SK-N-SH (cell line): ENCODE data around the gene DCBLD1. TPM values are rescaled to one million over a fixed set of nuclear protein-coding genes. Genes with fewer than 3 reads are reported as not detected.
A peak's percentile ranks its signal among the peaks of the same experiment; 100 is the strongest.

Source experiments
- CTCF ChIA-PET: fragments of 300-600, 350-600 bp; formaldehyde crosslinking; extraction: SDS; loops from one replicate; lab custom pipeline; 2021; lab: Yijun Ruan, JAX
- POLR2A ChIA-PET: fragments of 350-600 bp; sonication (Branson Sonifier 250); formaldehyde crosslinking; extraction: SDS; loops from one replicate; lab custom pipeline; 2020; ENCODE audit warnings: antibody characterized with exemption, inconsistent platforms; lab: Yijun Ruan, JAX
- DNase-seq: peaks from one replicate; pipeline ENCODE4 v3.0.0; 2012
- H2AFZ ChIP-seq: fragments of 200-600 bp; sonication (generic); 2 replicates; pipeline ENCODE4 v1.8.1; 2016; ENCODE audit warnings: antibody characterized with exemption, mild to moderate bottlenecking, low read depth
- H3F3A ChIP-seq: fragments of 200-600 bp; sonication (generic); replicated peaks from 2 replicates; pipeline ENCODE3; 2016; ENCODE audit warnings: antibody characterized with exemption, mild to moderate bottlenecking; ENCODE audit not compliant: insufficient read depth
- H3K27ac ChIP-seq, 2 experiments: fragments of 200-500 bp in 1 of 2; fragments of 200-600 bp in 1 of 2; sonication (Bioruptor generic) in 1 of 2; sonication (generic), shearing (Covaris generic) in 1 of 2; 2 replicates each; pipeline versions ENCODE4 v1.5.1 to v1.6.1; 2014 to 2016; ENCODE audit warnings: low read depth in 2 of 2, inconsistent platforms in 1 of 2, low read length in 1 of 2, mild to moderate bottlenecking in 1 of 2, mixed read lengths in 1 of 2
- H3K27me3 ChIP-seq: fragments of 200-600 bp; sonication (generic), shearing (Covaris generic); 2 replicates; pipeline ENCODE4 v1.6.1; 2016; ENCODE audit warnings: mixed run types; ENCODE audit not compliant: insufficient read depth
- H3K36me3 ChIP-seq, 2 experiments: fragments of 200-500 bp in 1 of 2; fragments of 200-600 bp in 1 of 2; sonication (Bioruptor generic) in 1 of 2; sonication (generic) in 1 of 2; replicated peaks in 1 of 2; 2 replicates each; pipeline versions ENCODE3 to v1.5.1; 2014 to 2016; ENCODE audit warnings: low read length in 1 of 2, mild to moderate bottlenecking in 1 of 2; ENCODE audit not compliant: insufficient read depth in 2 of 2, control insufficient read depth in 1 of 2
- H3K4me1 ChIP-seq, 2 experiments: fragments of 200-500 bp in 1 of 2; fragments of 200-600 bp in 1 of 2; sonication (Bioruptor generic) in 1 of 2; sonication (generic), shearing (Covaris generic) in 1 of 2; 2 replicates each; pipeline versions ENCODE4 v1.5.1 to v1.6.1; 2014 to 2016; ENCODE audit warnings: low read depth in 1 of 2, low read length in 1 of 2, mixed run types in 1 of 2; ENCODE audit not compliant: insufficient read depth in 2 of 2, control insufficient read depth in 1 of 2
- H3K4me2 ChIP-seq: fragments of 200-600 bp; sonication (generic), shearing (Covaris generic); 2 replicates; pipeline ENCODE4 v1.6.1; 2017; ENCODE audit warnings: mixed run types
- H3K4me3 ChIP-seq, 2 experiments: fragments of 200-500 bp in 1 of 2; fragments of 200-600 bp in 1 of 2; sonication (Bioruptor generic) in 1 of 2; sonication (generic), shearing (Covaris generic) in 1 of 2; 2 replicates each; pipeline versions ENCODE4 v1.5.1 to v1.8.1; 2014 to 2016; ENCODE audit warnings: low read depth in 2 of 2, inconsistent platforms in 1 of 2, low read length in 1 of 2, mild to moderate bottlenecking in 1 of 2, mixed read lengths in 1 of 2, moderate library complexity in 1 of 2
- H3K79me2 ChIP-seq: fragments of 200-600 bp; sonication (generic); 2 replicates; pipeline ENCODE4 v1.8.1; 2017; ENCODE audit warnings: mild to moderate bottlenecking; ENCODE audit not compliant: insufficient read depth
- H3K9ac ChIP-seq: fragments of 200-600 bp; sonication (generic); 2 replicates; pipeline ENCODE4 v1.6.1; 2017; ENCODE audit warnings: mixed run types
- H3K9me2 ChIP-seq: fragments of 200-600 bp; sonication (generic); 2 replicates; pipeline ENCODE4 v1.6.1; 2017; ENCODE audit warnings: mixed run types
- H3K9me3 ChIP-seq: fragments of 200-600 bp; sonication (generic); 2 replicates; pipeline ENCODE4 v1.6.1; 2017; ENCODE audit warnings: mixed run types, mild to moderate bottlenecking, moderate library complexity
- H4K20me1 ChIP-seq: fragments of 200-600 bp; sonication (generic); 2 replicates; pipeline ENCODE4 v1.6.1; 2017; ENCODE audit warnings: mild to moderate bottlenecking, mixed run types; ENCODE audit not compliant: insufficient read depth
- CTCF ChIP-seq: fragments of 200-600 bp; sonication (generic); IDR thresholded peaks from 2 replicates; pipeline ENCODE4 v1.6.1; 2017; ENCODE audit warnings: antibody characterized with exemption, mild to moderate bottlenecking, moderate library complexity
- ELF1 ChIP-seq: IDR thresholded peaks from 2 replicates; pipeline ENCODE4 v1.4.0; 2012
- FOXJ3 ChIP-seq: sonication (generic); formaldehyde crosslinking; IDR thresholded peaks from 2 replicates; pipeline ENCODE4 v1.5.1; 2020; ENCODE audit warnings: mild to moderate bottlenecking, missing genetic modification reagents
- JUND ChIP-seq: IDR thresholded peaks from 2 replicates; pipeline ENCODE4 v1.4.0; 2012
- MAX ChIP-seq: IDR thresholded peaks from 2 replicates; pipeline ENCODE4 v1.4.0; 2012; ENCODE audit warnings: low read depth
- POLR2AphosphoS5 ChIP-seq: IDR thresholded peaks from 2 replicates; pipeline ENCODE4 v1.6.1; 2012; ENCODE audit warnings: low read depth, low read length
- RAD21 ChIP-seq: IDR thresholded peaks from 2 replicates; pipeline ENCODE4 v1.6.1; 2012; ENCODE audit warnings: mild to moderate bottlenecking, low read length
- SIN3A ChIP-seq: IDR thresholded peaks from 2 replicates; pipeline ENCODE4 v1.6.1; 2012; ENCODE audit warnings: low read depth, mild to moderate bottlenecking, low read length, moderate library complexity, borderline replicate concordance
- SMC3 ChIP-seq: IDR thresholded peaks from 2 replicates; pipeline ENCODE4 v1.6.1; 2012; ENCODE audit warnings: low read depth, low read length, improper control_type of control experiment
- WGBS: methylation state at CpG from one replicate; pipeline ENCODE4 v1.1.6; 2017; ENCODE audit warnings: low lambda C conversion rate; 5-methylcytosine and 5-hydroxymethylcytosine counted together
- polyA plus RNA-seq, 3 experiments: library from polyadenylated mRNA; depleted of rRNA; stranded (reverse); fragments of >200 nt; gene quantifications; 2 replicates each; pipeline ENCODE4 v1.2.3, GENCODE V29; 2012

The DCBLD1 gene
- polyA plus RNA-seq, 1 of the 3 experiments (the other 2 are of a cell fraction): 82.2 TPM

- Histone ChIP-seq H3K4me2 (peak overlapping the region; percentile 20; the same call in 1 of the 2 replicates), H3K9me2 (no peaks in the 10 kb centered on the region), H3K4me1 (peaks cover 0 to 7% of the 10 kb centered on the region in 2 experiments; a peak in 2 of 4 replicates), H4K20me1 (no peaks in the 10 kb centered on the region), H3K4me3 (no peak overlapping the region; a peak in 1 of 4 replicates), H3K36me3 (peaks cover 14 to 18% of the 10 kb centered on the region in 2 experiments), H3K79me2 (peaks cover under 1% of the 10 kb centered on the region; the same call in 1 of the 2 replicates), H2AFZ (no peak overlapping the region), H3K9me3 (no peaks in the 10 kb centered on the region), H3K27ac (peak overlapping the region in 1 of 2 experiments; percentile 51; a peak in 3 of 4 replicates), H3F3A (peaks cover 45% of the 10 kb centered on the region), H3K9ac (no peak overlapping the region), H3K27me3 (no peaks in the 10 kb centered on the region)
- WGBS: 14% methylated on average over 5 of the region's 5 CpGs
- peak; percentile 69 for TF ChIP-seq RAD21
- TF ChIP-seq CTCF: peak; percentile 90
- peak; percentile 59 for TF ChIP-seq SMC3
- TF ChIP-seq MAX: no peak
- no peak for TF ChIP-seq SIN3A
- no peak for TF ChIP-seq ELF1
- TF ChIP-seq POLR2AphosphoS5: 0 out of 2 replicates have a peak, but pooled peaks have one; percentile 2
- ChIA-PET POLR2A (no interaction called here), CTCF (interaction anchor here (0.6 to 10.1 kb wide), 20 partner anchors 8 to 187 kb away, joined by 3 to 78 read pairs (median 5); partner anchors contain the start of gene ROS1)
- DNase-seq: no peak
Observed at GRCh38 chr6:117555882-117556498, 73.5 kb downstream of the DCBLD1 start.

GRCh38 chr6:117557951-117558350 is 75.5 kb downstream of the DCBLD1 start:
- peaks cover 29 to 34% of the 10 kb centered on the region in 2 experiments for H3K36me3 ChIP-seq
- H3K27me3 ChIP-seq: no peaks in the 10 kb centered on the region
- no peaks in the 10 kb centered on the region for H4K20me1 ChIP-seq
- H3K79me2 ChIP-seq: no peaks in the 10 kb centered on the region
- WGBS: 93% methylated on average over 3 of the region's 3 CpGs
- H3K9me3 ChIP-seq: no peaks in the 10 kb centered on the region
- no peak overlapping the region for H3K4me2 ChIP-seq
- peak; percentile 12; the same call in 1 of the 2 replicates for TF ChIP-seq JUND
- no peak for TF ChIP-seq FOXJ3
- TF ChIP-seq, all 33 proteins: peak for 1
- Histone ChIP-seq H3K9me2 (no peaks in the 10 kb centered on the region), H2AFZ (no peak overlapping the region), H3F3A (peaks cover 36% of the 10 kb centered on the region), H3K4me3 (no peak overlapping the region), H3K27ac (no peak overlapping the region), H3K4me1 (peaks cover 7 to 10% of the 10 kb centered on the region in 2 experiments; a peak in 1 of 4 replicates), H3K9ac (no peak overlapping the region)
- POLR2A ChIA-PET: interaction anchor here (0.6 kb wide), 1 partner anchor 21 kb away, joined by 4 read pairs; no protein-coding TSS in a partner anchor
- DNase-seq: no peak
- CTCF ChIA-PET: interaction anchor here (1.2 to 10.1 kb wide), 4 partner anchors 10 to 107 kb away, joined by 3 to 78 read pairs (median 9); no protein-coding TSS in a partner anchor
